ENCODE data around the gene AUH.

- TF ChIP-seq POLR2A (IDR thresholded peaks at IDR 0.05) (peak in 3 of 4 donors; percentile 25 to 62 (median 30)), CTCF (IDR thresholded peaks at IDR 0.05) (no peak)
Observed at GRCh38 chr9:91193658-91194391, 167.9 kb downstream of the AUH start.

Measured in esophagus squamous epithelium (tissue), 4 donors.